NCI-H1092 treated with DMSO at 0.1 percent for 48 hours (cell line): ENCODE results near the gene ACBD5.
"Not testable (repeated sequence)": the region's sequence is repeated elsewhere in the genome, so short reads cannot be mapped to it uniquely, and the experiment has no call there.

ENCODE experiments used
- DNase-seq: peaks from one replicate; lab custom pipeline; 2025; lab: John Stamatoyannopoulos, UW

ACBD5 gene

DNA sequence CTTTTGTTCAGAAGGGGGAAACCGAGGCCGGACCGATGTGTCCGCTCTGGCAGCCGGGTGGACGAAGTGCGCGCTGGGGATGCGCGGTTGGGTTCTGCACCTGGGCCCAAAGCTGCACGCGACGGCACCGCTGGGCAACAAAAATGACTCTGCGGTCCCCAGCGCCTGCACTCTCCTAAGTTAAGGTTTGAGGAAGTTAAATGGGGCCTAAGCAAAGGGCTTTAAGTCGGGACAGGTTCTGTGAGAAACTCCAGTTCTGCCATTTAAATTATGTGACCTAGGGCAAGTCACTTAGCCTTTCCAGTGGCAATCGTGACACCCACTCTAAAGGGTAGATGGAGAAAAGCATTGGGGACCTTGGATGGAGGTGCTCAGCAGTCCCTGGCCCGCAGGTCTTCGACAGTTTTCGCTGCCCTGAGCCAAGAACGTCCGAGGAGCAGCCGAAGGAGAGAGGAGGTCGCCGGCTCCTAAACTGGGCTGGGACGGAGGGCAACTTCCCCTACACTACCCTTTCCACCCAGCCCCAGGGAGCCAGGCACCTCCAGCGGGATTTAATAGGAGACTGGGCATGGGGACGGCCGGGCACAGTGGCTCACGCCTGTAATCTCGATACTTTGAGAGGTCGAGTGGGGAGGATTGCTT lies 534 bp upstream of the ACBD5 start:
- peak; percentile 30 for DNase-seq

DNA sequence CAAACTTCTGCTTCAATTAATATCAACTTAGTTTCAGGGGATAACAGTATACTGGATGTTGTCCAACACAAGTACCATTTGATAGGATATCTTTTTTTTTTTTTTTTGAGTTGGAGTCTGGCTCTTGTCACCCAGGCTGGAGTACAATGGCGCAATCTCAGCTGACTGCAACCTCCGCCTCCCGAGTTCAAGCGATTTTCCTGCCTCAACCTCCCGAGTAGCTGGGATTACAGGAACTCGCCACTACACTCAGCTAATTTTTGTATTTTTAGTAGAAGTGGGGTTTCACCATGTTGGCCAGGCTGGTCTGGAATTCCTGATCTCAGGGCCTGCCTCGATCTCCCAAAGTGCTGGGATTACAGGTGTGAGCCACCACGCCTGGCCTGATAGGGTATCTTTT lies 3.1 kb downstream of the ACBD5 start:
- not testable (repeated sequence) for DNase-seq

DNA sequence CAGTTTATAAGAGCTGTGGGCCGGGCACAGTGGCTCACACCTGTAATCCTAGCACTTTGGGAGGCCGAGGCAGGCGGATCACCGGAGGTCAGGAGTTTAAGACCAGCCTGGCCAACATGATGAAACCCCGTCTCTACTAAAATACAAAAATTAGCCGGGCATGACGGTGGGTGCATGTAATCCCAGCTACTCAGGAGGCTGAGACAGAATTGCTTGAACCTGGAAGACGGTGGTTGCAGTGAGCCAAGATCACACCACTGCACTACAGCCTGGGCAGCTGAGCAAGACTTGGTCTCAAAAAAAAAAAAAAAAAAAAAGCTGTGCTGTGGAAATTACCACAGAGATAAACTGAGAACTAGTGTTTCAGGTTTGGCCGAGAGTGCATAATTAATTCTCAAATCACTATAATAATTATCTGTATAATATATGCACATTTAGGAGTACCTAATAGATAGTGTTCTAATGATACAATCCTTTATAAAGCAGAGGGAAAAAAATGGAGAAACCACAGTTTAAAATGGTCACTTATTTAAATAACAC lies 3.9 kb downstream of the ACBD5 start:
- DNase-seq: not testable (repeated sequence)

DNA sequence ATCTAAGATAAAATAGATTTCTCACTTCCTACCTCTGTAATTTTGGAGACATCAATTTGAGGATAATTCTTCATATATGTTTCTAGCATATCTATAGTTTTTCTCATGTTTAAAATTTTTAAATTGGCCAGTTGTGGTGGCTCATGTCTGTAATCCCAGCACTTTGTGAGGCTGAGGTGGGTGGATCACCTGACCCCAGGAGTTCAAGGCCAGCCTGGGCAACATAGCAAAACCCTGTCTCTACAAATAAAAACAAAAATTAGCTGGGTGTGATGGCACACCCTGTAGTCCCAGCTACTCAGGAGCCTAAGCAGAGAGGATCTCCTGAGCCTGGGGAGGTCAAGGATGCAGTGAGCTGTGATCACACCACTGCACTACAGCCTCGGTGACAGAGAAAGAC lies 4.9 kb downstream of the ACBD5 start:
- no peak for DNase-seq

DNA sequence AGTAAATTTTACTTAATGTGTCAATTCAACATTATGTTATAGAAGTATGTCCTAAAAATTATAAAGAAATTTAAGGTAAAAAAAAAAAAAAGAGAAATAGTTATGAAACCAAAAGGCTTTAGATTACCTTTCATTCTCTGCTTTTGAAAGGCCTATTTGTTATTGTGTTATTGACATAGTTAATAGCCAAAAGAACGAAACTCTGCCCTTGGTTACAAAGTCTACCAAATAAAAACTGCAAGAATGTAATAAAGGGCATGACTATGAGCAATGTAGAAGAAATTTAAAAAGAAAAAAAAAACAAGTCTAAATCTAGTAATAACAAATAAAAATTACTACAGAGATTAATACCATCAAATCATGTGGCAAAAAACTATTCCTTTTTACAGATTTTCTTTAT lies 10.6 kb downstream of the ACBD5 start:
- no peak for DNase-seq

DNA sequence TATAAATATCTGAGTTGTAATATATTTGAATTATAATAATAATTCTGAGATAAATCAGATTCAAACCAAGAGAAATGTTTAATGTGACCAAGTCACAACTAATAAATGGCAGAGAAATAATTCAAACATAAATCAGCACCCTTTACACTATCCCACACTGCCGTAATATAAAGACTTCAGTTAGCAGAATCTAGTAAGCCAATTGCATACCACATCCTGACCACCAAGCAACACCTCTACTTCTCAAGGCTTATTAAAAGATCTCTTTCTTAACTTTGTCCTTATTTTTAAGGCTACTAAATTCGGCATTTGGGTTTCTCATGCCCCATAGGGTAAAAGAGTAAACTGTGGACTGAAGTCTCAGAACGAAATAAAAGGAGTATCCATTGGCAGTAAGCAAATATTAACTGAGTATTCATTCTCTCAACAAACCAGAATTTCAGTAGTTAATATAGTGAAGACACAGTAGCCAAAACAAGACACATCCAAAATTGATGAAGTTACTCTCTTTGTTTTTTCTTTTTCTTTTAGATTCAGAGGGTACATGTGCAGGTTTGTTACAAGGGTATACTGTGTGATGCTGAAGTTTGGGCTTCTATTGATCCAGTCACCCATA lies 14.8 kb downstream of the ACBD5 start:
- DNase-seq: no peak

DNA sequence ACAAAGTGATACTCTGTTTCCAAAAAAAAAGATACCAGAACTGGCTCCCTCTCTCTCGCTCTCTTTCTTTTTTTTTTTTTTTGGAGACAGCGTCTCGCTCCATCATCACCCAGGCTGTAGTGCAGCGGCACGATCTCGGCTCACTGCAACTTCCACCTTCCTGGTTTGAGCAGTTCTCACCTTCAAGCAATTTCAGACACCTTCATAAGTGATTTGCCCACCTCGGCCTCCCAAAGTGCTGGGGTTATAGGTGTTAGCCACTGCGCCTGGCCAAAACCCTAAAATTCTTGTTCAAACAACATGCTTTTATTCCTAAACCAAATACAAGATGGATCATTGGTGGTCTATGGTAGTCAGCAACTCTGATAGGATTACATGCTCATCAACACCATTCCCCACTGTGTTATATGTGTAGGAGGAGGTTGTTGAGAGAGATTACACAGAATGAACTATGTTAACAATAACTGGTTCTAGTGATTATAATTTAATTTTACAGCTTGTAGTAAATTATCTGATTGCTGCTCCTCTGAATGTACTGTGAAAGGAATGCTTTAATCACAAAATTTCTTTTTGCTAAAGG lies 15.5 kb downstream of the ACBD5 start:
- no peak for DNase-seq

DNA sequence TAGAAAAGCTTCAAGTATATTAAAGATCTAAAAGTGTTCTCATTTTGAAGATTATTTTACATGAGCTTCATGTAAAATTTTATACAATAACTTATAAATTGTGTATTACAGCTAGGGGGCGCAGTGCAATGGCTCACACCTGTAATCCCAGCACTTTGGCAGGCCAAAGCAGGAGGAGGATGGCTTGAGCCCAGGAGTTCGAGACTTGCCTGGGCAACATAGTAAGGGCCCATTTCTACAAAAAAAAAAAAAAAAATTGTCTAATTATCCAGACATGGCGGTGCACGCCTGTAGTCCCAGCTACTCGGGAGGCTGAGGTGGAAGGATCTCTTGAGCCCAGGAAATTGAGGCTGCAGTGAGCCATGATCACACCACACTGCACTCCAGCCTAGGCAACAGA lies 16.6 kb downstream of the ACBD5 start:
- peak; percentile 4 for DNase-seq

DNA sequence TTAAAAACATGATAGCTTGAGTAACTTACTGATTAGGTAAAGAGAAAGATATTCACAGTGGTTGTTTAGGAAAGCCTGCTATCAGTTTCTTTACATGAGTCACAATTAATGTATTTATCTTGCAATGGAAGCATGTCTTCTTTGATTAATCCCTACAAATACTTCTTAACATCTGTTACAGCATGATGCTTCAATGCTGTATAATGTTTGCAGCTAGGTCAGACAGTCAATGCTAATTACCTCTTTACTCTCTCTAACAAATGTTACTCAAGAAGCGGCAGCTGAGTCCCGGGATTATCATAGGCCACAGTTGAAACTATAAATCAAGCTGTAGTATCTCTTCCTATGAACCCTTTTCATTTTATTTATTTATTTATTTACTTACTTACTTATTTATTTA lies 33.2 kb downstream of the ACBD5 start:
- DNase-seq: no peak

DNA sequence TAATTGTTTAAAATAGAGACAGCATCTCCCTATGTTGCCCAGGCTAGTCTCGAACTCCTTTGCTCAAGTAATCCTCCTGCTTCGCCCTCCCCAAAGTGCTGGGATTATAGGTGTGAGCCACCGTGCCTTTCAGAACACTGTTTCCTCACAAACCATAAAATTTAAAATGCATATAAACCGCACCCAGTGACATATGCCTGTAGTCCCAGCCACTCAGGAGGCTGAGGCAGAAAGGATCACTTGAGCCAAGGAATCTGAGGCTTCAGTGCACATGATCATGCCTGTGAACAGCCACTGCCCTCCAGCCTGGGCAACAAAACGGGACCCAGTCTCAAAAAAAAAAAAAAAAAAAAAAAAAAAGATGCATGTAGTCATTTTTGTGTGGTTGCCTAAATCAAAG lies 36.8 kb downstream of the ACBD5 start:
- DNase-seq: no peak

DNA sequence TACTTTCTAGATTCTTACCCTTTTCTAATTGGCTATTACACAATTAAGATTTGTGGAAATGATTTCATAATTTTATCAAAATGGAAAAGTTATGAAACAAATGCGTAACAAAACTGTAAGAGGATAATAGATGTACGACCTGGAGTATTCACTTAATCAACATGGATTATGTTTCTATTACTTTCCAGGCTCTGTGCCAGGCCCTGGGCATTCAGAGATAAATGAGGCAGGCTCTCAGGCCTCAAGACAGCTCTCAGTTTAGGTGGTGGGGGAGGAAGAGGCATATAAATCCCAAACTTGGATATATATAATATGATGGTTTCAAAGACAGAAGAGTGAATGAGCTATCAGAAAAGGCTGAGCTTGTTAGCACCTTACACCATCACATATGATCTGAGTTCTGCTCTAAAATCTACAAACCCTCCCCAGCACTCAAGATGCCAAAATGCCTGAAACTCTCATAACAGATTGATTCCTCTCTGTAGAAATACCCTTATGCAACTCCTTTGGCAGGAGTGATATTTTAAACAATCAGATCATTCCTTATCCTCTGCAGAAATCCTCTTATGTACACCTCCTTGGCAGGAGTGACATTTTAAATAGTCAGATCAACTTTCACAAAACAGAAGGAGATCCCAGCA lies 42.5 kb downstream of the ACBD5 start:
- no peak for DNase-seq

DNA sequence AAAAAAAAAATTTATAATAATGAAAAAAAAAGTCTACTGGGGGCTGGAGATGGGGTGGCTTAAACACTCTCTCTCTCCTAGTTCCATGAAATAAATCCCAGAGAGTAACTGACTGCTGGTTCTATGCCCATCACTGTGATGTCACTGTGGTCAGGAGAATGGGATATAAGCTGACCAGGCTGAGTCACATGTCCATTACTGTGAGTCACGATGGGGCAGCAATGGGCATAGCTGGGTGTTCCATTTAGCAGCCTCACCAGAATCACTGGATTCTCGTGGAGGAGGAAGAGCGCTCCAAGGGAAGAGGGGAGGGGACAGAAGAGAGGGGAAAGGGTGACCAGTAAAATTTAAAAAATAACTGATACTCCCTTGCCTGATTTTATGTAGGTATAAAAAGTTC lies 48.3 kb downstream of the ACBD5 start:
- DNase-seq: no peak

DNA sequence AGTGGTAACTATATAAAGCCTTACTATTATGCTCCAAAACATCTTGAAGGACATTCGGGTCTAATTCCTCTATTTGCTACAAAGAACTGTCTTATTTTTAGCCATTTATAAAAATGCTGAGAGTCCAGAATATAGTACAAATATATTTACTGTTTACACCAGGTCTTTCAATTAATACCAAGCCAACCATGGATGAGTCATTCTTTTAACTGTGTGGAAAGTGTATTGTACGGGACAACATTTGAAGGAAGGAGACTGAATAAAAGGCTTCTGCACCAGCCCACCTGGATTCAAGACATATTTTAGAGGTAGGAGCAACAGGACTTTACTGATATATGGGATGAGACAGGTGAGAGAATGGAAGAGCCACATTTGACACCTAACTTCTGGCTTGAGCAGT lies 50.1 kb downstream of the ACBD5 start:
- no peak for DNase-seq

DNA sequence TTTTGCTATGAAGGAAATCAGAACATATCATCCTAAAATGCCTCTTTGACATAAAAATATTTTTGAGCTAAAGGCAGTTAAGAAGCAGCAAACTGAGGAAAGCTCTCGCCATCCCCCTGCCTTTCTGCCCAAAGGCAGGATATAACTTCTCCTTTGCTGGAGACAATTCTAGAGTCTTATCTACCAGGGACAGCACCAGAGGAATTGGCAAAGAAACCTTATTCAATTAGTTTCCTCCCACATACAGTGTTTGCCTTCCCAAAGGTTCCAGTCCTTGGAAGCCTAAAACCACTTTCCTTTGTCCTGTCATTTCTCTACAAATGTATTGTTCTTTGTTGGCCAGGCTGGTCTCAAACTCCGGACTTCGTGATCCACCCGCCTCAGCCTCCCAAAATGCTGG lies 51.7 kb downstream of the ACBD5 start:
- no peak for DNase-seq

DNA sequence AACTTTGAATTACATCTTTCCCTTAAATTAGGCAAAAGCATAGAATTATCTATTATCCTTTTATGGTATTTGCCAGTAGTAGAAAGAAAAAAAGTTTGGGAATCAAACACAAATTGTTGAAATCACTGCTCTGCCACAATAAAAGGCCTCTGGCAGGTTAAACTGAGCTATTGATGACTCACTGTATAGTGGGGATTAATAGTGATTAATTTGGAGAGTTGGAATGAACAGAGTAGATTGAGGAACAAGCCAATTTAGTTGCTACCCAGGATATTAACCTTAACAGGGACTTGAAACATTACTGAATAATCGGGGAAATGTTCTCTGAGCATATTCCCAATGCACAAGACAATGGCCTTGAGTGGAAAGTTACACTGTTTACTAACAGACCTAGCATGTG lies 52.3 kb downstream of the ACBD5 start:
- no peak for DNase-seq

DNA sequence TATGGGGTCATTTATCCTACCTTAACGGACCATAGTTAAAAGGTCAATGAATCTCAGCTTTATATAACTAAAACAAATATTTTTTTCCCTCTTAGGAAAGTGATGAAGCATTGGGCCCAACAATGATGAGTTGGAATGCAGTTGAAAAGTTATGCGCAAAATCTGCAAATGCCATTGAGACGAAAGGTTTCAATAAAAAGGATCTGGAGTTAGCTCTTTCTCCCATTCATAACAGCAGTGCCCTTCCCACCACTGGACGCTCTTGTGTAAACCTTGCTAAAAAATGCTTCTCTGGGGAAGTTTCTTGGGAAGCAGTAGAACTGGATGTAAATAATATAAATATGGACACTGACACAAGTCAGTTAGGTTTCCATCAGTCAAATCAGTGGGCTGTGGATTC lies 70.7 kb downstream of the ACBD5 start:
- no peak for DNase-seq

DNA sequence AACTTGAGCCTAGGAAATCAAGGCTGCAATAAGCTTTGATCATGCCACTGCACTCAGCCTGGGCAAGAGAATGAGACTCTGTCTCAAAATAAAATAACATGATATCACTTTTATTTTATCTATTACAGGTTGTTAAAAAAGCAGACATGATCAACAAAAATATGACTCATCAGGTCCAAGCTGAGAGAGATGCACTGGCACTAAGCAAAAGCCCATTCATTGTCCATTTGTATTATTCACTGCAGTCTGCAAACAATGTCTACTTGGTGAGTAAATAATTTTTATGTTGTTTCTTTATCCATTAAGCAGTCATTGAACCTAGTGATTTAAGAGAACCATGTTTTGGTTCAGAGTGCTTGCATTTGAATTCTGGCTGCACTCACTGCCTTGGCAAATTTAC lies 82.2 kb downstream of the ACBD5 start:
- no peak for DNase-seq

DNA sequence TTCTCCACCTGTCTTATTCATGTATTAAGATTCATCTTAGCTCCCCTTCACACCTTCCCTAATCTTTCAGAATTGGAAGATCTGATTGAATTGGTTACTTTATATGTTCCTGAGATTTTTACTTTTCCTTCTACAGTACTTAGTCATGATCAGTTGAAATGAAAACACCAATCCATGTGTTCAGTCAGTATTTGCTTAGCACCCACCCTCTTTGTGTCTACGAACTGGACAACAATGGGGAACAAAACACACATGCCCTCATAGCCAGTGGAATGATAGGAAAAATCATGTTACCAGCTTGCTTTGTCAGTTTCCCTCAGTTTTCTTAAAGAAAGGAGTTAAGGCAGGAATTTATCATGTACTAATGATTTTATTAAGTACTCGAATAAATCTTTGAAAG lies 83.4 kb downstream of the ACBD5 start:
- DNase-seq: no peak

DNA sequence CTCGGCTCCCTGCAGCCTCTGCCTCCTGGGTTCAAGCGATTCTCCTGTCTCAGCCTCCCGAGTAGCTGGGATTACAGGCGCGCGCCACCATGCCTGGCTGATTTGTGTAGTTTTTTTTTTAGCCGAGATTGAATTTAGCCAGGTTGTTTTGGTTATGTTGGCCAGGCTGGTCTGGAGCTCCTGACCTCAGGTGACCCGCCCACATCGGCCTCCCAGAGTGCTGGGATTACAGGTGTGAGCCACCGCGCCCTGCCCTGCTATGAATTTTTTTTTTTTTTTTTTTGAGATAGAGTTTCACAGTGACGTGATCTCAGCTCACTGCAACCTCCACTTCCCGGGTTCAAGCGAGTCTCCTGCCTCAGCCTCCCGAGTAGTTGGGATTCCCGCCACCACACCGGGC lies 84.0 kb downstream of the ACBD5 start:
- not testable (repeated sequence) for DNase-seq

DNA sequence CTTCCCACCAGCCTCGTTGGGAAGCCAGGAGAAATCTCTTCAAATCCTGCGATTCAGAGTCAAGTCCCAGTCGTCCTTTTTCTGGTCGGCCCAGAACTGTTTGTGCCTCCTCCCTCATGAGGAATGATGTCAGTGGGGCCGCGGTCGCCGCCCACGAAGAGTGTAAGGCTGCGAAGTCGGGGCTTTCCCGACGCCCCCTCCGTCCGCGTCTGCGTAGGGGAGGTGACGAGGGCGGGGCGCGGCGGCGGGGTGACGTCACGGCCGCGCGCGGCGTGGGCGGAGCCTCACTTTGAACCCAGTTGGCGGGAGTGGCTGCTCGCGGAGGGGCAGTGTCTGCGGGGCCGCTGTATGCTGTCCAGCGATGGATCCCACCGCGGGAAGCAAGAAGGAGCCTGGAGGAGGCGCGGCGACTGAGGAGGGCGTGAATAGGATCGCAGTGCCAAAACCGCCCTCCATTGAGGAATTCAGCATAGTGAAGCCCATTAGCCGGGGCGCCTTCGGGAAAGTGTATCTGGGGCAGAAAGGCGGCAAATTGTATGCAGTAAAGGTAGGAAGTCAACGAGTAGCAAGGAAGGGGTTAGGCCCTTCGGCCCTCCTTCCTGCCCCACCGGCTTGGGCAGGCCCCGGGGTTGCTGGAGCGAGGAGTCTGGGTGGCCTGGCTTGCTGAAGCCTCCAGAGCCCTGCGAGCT lies 85.4 kb downstream of the ACBD5 start, which contains the start of gene MASTL:
Gene MASTL (plus strand): TSS at position 287 of the 689 bp plus-strand sequence. CDS start 75 bp downstream, at position 362.
- DNase-seq: peak; percentile 64

DNA sequence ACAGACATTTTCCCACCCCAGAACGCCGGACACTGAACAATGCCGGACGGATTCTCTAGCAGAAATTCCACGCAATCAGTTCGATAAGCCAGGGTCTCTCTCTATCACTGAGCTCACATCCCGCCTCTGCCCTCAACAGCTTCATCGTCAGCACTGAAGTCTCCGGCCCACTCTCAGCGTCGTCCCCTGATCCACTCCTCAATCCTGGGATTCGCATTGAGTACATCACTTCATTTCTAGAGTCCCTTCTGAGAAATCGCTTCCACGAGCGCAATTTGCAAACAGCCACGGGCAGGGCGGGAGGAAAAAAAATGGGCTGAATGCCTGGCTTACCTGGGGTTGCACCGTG lies 86.8 kb downstream of the ACBD5 start:
- DNase-seq: no peak

DNA sequence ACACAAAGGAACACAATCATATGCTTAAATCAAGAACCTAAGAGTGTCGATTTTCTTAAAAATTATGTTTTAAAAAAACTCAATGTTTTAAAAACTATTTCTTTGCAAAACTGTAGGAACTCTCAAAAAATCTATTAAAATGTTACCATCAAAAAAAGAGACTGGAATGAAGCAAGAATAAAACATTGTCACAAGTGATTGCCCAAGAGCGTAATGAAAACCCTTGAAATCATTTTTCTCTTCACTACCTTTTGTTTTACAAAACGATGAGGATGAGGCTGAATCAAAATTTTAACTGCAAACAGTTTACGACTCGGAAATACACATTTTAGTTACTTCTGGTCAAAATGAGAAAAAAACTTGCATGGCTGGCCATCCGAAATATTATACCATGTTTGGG lies 87.3 kb downstream of the ACBD5 start:
- no peak for DNase-seq
